SK-N-SH (cell line): ENCODE measurements around the gene C22orf42. TPM values are rescaled to one million over a fixed set of nuclear protein-coding genes. Genes with fewer than 3 reads are reported as not detected.

Experiments
- CTCF ChIA-PET: fragments of 300-600, 350-600 bp; formaldehyde crosslinking; extraction: SDS; loops from one replicate; lab custom pipeline; 2021; lab: Yijun Ruan, JAX
- POLR2A ChIA-PET: fragments of 350-600 bp; sonication (Branson Sonifier 250); formaldehyde crosslinking; extraction: SDS; loops from one replicate; lab custom pipeline; 2020; ENCODE audit warnings: antibody characterized with exemption, inconsistent platforms; lab: Yijun Ruan, JAX
- DNase-seq: peaks from one replicate; pipeline ENCODE4 v3.0.0; 2012
- H2AFZ ChIP-seq: fragments of 200-600 bp; sonication (generic); 2 replicates; pipeline ENCODE4 v1.8.1; 2016; ENCODE audit warnings: antibody characterized with exemption, mild to moderate bottlenecking, low read depth
- H3F3A ChIP-seq: fragments of 200-600 bp; sonication (generic); replicated peaks from 2 replicates; pipeline ENCODE3; 2016; ENCODE audit warnings: antibody characterized with exemption, mild to moderate bottlenecking; ENCODE audit not compliant: insufficient read depth
- H3K27ac ChIP-seq, 2 experiments: fragments of 200-500 bp in 1 of 2; fragments of 200-600 bp in 1 of 2; sonication (Bioruptor generic) in 1 of 2; sonication (generic), shearing (Covaris generic) in 1 of 2; 2 replicates each; pipeline versions ENCODE4 v1.5.1 to v1.6.1; 2014 to 2016; ENCODE audit warnings: low read depth in 2 of 2, inconsistent platforms in 1 of 2, low read length in 1 of 2, mild to moderate bottlenecking in 1 of 2, mixed read lengths in 1 of 2
- H3K27me3 ChIP-seq: fragments of 200-600 bp; sonication (generic), shearing (Covaris generic); 2 replicates; pipeline ENCODE4 v1.6.1; 2016; ENCODE audit warnings: mixed run types; ENCODE audit not compliant: insufficient read depth
- H3K36me3 ChIP-seq, 2 experiments: fragments of 200-500 bp in 1 of 2; fragments of 200-600 bp in 1 of 2; sonication (Bioruptor generic) in 1 of 2; sonication (generic) in 1 of 2; replicated peaks in 1 of 2; 2 replicates each; pipeline versions ENCODE3 to v1.5.1; 2014 to 2016; ENCODE audit warnings: low read length in 1 of 2, mild to moderate bottlenecking in 1 of 2; ENCODE audit not compliant: insufficient read depth in 2 of 2, control insufficient read depth in 1 of 2
- H3K4me1 ChIP-seq, 2 experiments: fragments of 200-500 bp in 1 of 2; fragments of 200-600 bp in 1 of 2; sonication (Bioruptor generic) in 1 of 2; sonication (generic), shearing (Covaris generic) in 1 of 2; 2 replicates each; pipeline versions ENCODE4 v1.5.1 to v1.6.1; 2014 to 2016; ENCODE audit warnings: low read depth in 1 of 2, low read length in 1 of 2, mixed run types in 1 of 2; ENCODE audit not compliant: insufficient read depth in 2 of 2, control insufficient read depth in 1 of 2
- H3K4me2 ChIP-seq: fragments of 200-600 bp; sonication (generic), shearing (Covaris generic); 2 replicates; pipeline ENCODE4 v1.6.1; 2017; ENCODE audit warnings: mixed run types
- H3K4me3 ChIP-seq, 2 experiments: fragments of 200-500 bp in 1 of 2; fragments of 200-600 bp in 1 of 2; sonication (Bioruptor generic) in 1 of 2; sonication (generic), shearing (Covaris generic) in 1 of 2; 2 replicates each; pipeline versions ENCODE4 v1.5.1 to v1.8.1; 2014 to 2016; ENCODE audit warnings: low read depth in 2 of 2, inconsistent platforms in 1 of 2, low read length in 1 of 2, mild to moderate bottlenecking in 1 of 2, mixed read lengths in 1 of 2, moderate library complexity in 1 of 2
- H3K79me2 ChIP-seq: fragments of 200-600 bp; sonication (generic); 2 replicates; pipeline ENCODE4 v1.8.1; 2017; ENCODE audit warnings: mild to moderate bottlenecking; ENCODE audit not compliant: insufficient read depth
- H3K9ac ChIP-seq: fragments of 200-600 bp; sonication (generic); 2 replicates; pipeline ENCODE4 v1.6.1; 2017; ENCODE audit warnings: mixed run types
- H3K9me2 ChIP-seq: fragments of 200-600 bp; sonication (generic); 2 replicates; pipeline ENCODE4 v1.6.1; 2017; ENCODE audit warnings: mixed run types
- H3K9me3 ChIP-seq: fragments of 200-600 bp; sonication (generic); 2 replicates; pipeline ENCODE4 v1.6.1; 2017; ENCODE audit warnings: mixed run types, mild to moderate bottlenecking, moderate library complexity
- H4K20me1 ChIP-seq: fragments of 200-600 bp; sonication (generic); 2 replicates; pipeline ENCODE4 v1.6.1; 2017; ENCODE audit warnings: mild to moderate bottlenecking, mixed run types; ENCODE audit not compliant: insufficient read depth
- FOSL2 ChIP-seq: IDR thresholded peaks from 2 replicates; pipeline ENCODE4 v1.4.0; 2012; ENCODE audit warnings: low read depth, mild to moderate bottlenecking, moderate library complexity, borderline replicate concordance
- FOXJ3 ChIP-seq: sonication (generic); formaldehyde crosslinking; IDR thresholded peaks from 2 replicates; pipeline ENCODE4 v1.5.1; 2020; ENCODE audit warnings: mild to moderate bottlenecking, missing genetic modification reagents
- FOXM1 ChIP-seq: IDR thresholded peaks from 2 replicates; pipeline ENCODE4 v1.4.0; 2012; ENCODE audit warnings: low read depth, mild to moderate bottlenecking
- GABPA ChIP-seq: IDR thresholded peaks from 2 replicates; pipeline ENCODE4 v1.4.0; 2012; ENCODE audit warnings: low read depth, mild to moderate bottlenecking
- GATA2 ChIP-seq: sonication (generic); formaldehyde crosslinking; IDR thresholded peaks from 2 replicates; pipeline ENCODE4 v1.5.0; 2020; ENCODE audit warnings: mild to moderate bottlenecking, missing genetic modification reagents
- JUND ChIP-seq: IDR thresholded peaks from 2 replicates; pipeline ENCODE4 v1.4.0; 2012
- MEF2A ChIP-seq: IDR thresholded peaks from 2 replicates; pipeline ENCODE4 v1.4.0; 2012; ENCODE audit warnings: low read depth, borderline replicate concordance
- MXI1 ChIP-seq: IDR thresholded peaks from 2 replicates; pipeline ENCODE4 v1.6.1; 2012; ENCODE audit warnings: mild to moderate bottlenecking, low read depth, low read length, improper control_type of control experiment
- NFIC ChIP-seq: IDR thresholded peaks from 2 replicates; pipeline ENCODE4 v1.4.0; 2012; ENCODE audit warnings: borderline replicate concordance
- NRF1 ChIP-seq: IDR thresholded peaks from 2 replicates; pipeline ENCODE4 v1.6.1; 2012; ENCODE audit warnings: low read depth, mild to moderate bottlenecking, low read length
- POLR2AphosphoS5 ChIP-seq: IDR thresholded peaks from 2 replicates; pipeline ENCODE4 v1.6.1; 2012; ENCODE audit warnings: low read depth, low read length
- RCOR1 ChIP-seq: fragments of 150-350 bp; IDR thresholded peaks from 2 replicates; pipeline ENCODE4 v1.6.1; 2017; ENCODE audit warnings: antibody characterized with exemption, low read length
- RFX5 ChIP-seq: IDR thresholded peaks from 2 replicates; pipeline ENCODE4 v1.6.1; 2012; ENCODE audit warnings: mild to moderate bottlenecking, improper control_type of control experiment, low read length
- SMC3 ChIP-seq: IDR thresholded peaks from 2 replicates; pipeline ENCODE4 v1.6.1; 2012; ENCODE audit warnings: low read depth, low read length, improper control_type of control experiment
- TAF1 ChIP-seq: IDR thresholded peaks from 2 replicates; pipeline ENCODE4 v1.6.1; 2012; ENCODE audit warnings: low read depth, mild to moderate bottlenecking, low read length, moderate library complexity, borderline replicate concordance
- WGBS: methylation state at CpG from one replicate; pipeline ENCODE4 v1.1.6; 2017; ENCODE audit warnings: low lambda C conversion rate; 5-methylcytosine and 5-hydroxymethylcytosine counted together
- polyA plus RNA-seq, 3 experiments: library from polyadenylated mRNA; depleted of rRNA; stranded (reverse); fragments of >200 nt; gene quantifications; 2 replicates each; pipeline ENCODE4 v1.2.3, GENCODE V29; 2012
- TF ChIP-seq, protein P1 (sequence below): IDR thresholded peaks from 2 replicates; pipeline ENCODE4 v1.4.0; 2012; ENCODE audit warnings: low read depth, borderline replicate concordance
- TF ChIP-seq, protein P2 (sequence below): fragments of 200-600 bp; sonication (generic); IDR thresholded peaks from 2 replicates; pipeline ENCODE4 v1.6.1; 2017; ENCODE audit warnings: antibody characterized with exemption, mild to moderate bottlenecking, moderate library complexity
- TF ChIP-seq, protein P3 (sequence below): fragments of 150-350 bp; IDR thresholded peaks from 2 replicates; pipeline ENCODE4 v1.6.1; 2017; ENCODE audit warnings: antibody characterized with exemption, low read length, low read depth, borderline replicate concordance

The C22orf42 gene
- polyA plus RNA-seq, 1 of the 3 experiments (the other 2 are of a cell fraction) = not detected

DNA sequence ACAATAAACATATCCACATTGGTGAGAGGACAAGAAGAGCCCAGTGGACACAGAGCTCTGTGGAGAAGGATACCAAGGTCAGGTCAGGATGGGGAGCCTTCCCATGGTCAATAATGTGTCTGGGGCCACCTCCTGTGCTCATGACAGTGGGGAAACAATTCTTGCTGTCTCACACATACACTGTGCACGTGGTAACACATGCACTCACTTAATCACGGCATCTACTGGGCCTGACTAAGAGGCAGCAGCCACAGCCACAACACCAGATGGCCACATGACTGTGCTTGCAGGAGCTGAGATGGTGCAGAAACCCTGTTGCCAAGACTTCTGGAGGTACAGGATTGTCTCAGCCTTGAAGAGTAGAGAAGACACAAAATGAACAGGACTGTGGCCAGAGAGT is 28.6 kb downstream of the C22orf42 start (continued):
- TF ChIP-seq NRF1 (no peak), FOSL2 (no peak), MXI1 (no peak), NFIC (no peak), GABPA (no peak), JUND (no peak)
- TF ChIP-seq, protein P1, sequence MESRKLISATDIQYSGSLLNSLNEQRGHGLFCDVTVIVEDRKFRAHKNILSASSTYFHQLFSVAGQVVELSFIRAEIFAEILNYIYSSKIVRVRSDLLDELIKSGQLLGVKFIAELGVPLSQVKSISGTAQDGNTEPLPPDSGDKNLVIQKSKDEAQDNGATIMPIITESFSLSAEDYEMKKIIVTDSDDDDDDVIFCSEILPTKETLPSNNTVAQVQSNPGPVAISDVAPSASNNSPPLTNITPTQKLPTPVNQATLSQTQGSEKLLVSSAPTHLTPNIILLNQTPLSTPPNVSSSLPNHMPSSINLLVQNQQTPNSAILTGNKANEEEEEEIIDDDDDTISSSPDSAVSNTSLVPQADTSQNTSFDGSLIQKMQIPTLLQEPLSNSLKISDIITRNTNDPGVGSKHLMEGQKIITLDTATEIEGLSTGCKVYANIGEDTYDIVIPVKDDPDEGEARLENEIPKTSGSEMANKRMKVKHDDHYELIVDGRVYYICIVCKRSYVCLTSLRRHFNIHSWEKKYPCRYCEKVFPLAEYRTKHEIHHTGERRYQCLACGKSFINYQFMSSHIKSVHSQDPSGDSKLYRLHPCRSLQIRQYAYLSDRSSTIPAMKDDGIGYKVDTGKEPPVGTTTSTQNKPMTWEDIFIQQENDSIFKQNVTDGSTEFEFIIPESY = no peak

DNA sequence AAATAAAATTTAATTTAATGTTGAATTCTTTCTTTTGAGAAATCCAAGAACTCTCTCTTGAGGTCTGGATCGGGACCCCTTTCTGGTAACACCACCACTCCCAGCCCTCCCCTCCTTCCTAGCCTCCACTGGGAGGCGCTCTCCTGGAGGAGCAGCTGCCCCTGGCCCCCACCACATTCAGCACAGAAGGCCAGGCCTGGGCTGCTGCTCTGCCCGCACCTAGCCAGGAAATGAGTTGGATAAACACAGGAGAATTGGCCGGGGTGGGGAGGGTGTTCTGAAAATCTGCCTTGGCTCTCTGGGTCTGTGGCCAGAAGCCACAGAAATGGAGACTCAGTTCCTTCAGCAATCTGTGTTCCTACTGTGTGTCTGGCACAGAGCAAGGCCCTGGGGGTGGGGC is 31.2 kb downstream of the C22orf42 start:
- DNase-seq = no peak
- no peak overlapping the region for H3K9ac ChIP-seq
- no peaks in the 10 kb centered on the region for H3K79me2 ChIP-seq
- WGBS = 74% methylated on average over 4 of the region's 4 CpGs
- no peaks in the 10 kb centered on the region for H3K4me1 ChIP-seq
- no peaks in the 10 kb centered on the region for H3F3A ChIP-seq
- H2AFZ ChIP-seq = no peak overlapping the region
- H3K9me3 ChIP-seq = no peaks in the 10 kb centered on the region
- ChIA-PET CTCF (interaction anchor here (1.0 kb wide), 1 partner anchor 68 kb away, joined by 4 read pairs; no protein-coding TSS in a partner anchor), POLR2A (no interaction called here)
- no peak overlapping the region for H3K27ac ChIP-seq
- H3K4me2 ChIP-seq = no peak overlapping the region
- no peaks in the 10 kb centered on the region for H4K20me1 ChIP-seq
- H3K4me3 ChIP-seq = no peak overlapping the region
- TF ChIP-seq, protein P2, sequence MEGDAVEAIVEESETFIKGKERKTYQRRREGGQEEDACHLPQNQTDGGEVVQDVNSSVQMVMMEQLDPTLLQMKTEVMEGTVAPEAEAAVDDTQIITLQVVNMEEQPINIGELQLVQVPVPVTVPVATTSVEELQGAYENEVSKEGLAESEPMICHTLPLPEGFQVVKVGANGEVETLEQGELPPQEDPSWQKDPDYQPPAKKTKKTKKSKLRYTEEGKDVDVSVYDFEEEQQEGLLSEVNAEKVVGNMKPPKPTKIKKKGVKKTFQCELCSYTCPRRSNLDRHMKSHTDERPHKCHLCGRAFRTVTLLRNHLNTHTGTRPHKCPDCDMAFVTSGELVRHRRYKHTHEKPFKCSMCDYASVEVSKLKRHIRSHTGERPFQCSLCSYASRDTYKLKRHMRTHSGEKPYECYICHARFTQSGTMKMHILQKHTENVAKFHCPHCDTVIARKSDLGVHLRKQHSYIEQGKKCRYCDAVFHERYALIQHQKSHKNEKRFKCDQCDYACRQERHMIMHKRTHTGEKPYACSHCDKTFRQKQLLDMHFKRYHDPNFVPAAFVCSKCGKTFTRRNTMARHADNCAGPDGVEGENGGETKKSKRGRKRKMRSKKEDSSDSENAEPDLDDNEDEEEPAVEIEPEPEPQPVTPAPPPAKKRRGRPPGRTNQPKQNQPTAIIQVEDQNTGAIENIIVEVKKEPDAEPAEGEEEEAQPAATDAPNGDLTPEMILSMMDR = 0 out of 2 replicates have a peak, but pooled peaks have one; percentile 13
- TF ChIP-seq MEF2A (no peak), SMC3 (no peak), TAF1 (no peak)
- no peaks in the 10 kb centered on the region for H3K36me3 ChIP-seq
- no peaks in the 10 kb centered on the region for H3K9me2 ChIP-seq
- H3K27me3 ChIP-seq = no peaks in the 10 kb centered on the region

DNA sequence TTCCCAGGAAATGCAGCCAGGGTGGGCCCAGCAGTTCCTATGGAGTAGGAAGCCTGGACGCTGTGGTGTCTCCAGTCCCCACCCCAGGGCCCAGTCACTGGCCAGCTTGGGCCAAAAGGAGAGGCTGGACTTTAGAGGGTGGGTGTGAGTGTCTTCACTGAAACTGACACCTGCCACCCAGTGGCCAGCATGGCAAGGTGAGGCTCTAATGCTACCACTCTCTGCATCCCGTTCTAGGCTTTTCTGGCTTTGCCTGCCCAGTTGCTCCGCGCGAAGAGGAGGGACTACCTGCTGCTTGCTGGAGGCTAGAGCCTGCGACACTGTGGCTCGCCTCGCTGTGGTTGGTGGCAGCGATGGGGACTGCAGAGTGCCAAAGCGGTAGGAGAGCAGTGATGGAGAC is 35.4 kb downstream of the C22orf42 start:
- CTCF ChIA-PET = no interaction called here
- WGBS = 81% methylated on average over 9 of the region's 10 CpGs
- DNase-seq = no peak

More for the DNA sequence above, 35.4 kb downstream of the C22orf42 start:
- Histone ChIP-seq H3F3A (no peaks in the 10 kb centered on the region), H3K4me3 (no peak overlapping the region), H3K9me3 (no peaks in the 10 kb centered on the region), H3K36me3 (no peaks in the 10 kb centered on the region), H3K4me2 (no peak overlapping the region), H3K27ac (no peak overlapping the region), H3K4me1 (no peaks in the 10 kb centered on the region), H4K20me1 (no peaks in the 10 kb centered on the region), H2AFZ (no peak overlapping the region), H3K9me2 (no peaks in the 10 kb centered on the region), H3K9ac (no peak overlapping the region), H3K27me3 (no peaks in the 10 kb centered on the region), H3K79me2 (no peaks in the 10 kb centered on the region)
- POLR2A ChIA-PET = no interaction called here
- TF ChIP-seq FOXJ3 (CRISPR knock-in tag) (no peak), FOXM1 (no peak), RFX5 (no peak), NFIC (no peak), POLR2AphosphoS5 (no peak), RCOR1 (no peak), GATA2 (CRISPR knock-in tag) (no peak)
- TF ChIP-seq, protein P3, sequence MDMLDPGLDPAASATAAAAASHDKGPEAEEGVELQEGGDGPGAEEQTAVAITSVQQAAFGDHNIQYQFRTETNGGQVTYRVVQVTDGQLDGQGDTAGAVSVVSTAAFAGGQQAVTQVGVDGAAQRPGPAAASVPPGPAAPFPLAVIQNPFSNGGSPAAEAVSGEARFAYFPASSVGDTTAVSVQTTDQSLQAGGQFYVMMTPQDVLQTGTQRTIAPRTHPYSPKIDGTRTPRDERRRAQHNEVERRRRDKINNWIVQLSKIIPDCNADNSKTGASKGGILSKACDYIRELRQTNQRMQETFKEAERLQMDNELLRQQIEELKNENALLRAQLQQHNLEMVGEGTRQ = no peak
- TF ChIP-seq, protein P2 = 0 out of 2 replicates have a peak, but pooled peaks have one; percentile 14
